ENCODE data around the gene EEF1AKMT3. TPM values are rescaled to one million over a fixed set of nuclear protein-coding genes. Genes with fewer than 3 reads are reported as not detected.

Gene EEF1AKMT3
- total and polyA plus RNA-seq, 2 donors: 1.3 to 2.4 TPM

DNA sequence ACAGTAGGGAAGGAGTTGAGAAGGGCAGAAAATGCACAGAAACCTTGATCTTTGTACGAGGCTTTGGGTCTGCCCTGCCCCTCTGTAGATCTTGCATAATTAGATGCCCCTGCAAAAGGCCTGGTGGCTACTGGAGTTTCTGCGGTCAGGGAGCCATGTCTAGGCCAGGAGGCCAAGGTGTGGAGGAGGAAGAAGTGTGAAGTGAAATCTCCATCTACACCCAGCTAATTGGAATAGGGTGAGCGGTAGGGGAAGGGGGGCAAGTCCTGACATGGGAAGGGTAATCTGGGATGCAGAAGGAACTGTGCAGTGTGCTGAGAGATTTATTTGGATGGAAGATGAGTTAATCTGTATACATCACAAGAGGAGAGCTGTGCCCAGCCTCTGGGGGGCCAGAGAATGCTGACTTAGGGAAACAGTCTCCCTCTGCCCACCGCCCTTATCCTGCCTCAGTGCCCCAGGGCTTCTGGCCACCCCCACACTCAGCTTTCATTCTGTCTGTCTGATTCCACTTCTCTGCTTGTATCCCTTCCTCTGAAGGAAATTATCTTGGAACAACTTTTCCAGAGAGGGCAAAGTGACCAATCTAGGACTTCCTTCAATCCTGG, 10.9 kb upstream of the EEF1AKMT3 start:
- Histone ChIP-seq H3K4me3 (ENCODE audit: low read length in 2 of 2) (no peak overlapping the region), H3K27ac (ENCODE audit: low read depth in 1 of 2, low read length in 1 of 2) (no peak overlapping the region), H3K4me1 (ENCODE audit: control insufficient read depth in 2 of 2, insufficient read depth in 2 of 2, low read length in 2 of 2) (peaks cover 14 to 28% of the 10 kb centered on the region in 2 donors), H3K36me3 (ENCODE audit: control insufficient read depth in 2 of 2, insufficient read depth in 2 of 2, low read length in 1 of 2) (peaks cover 16 to 18% of the 10 kb centered on the region in 2 donors), H3K9me3 (ENCODE audit: control insufficient read depth in 2 of 2, insufficient read depth in 1 of 2, low read length in 1 of 2) (peaks cover 0 to 16% of the 10 kb centered on the region in 2 donors), H3K27me3 (ENCODE audit: control insufficient read depth in 2 of 2, insufficient read depth in 1 of 2, low read length in 1 of 2) (peaks cover 27 to 44% of the 10 kb centered on the region in 2 donors)
- 97% methylated on average over 4 of the region's 4 CpGs for WGBS
- no peak for DNase-seq (ENCODE audit: low read depth in 6 of 9, low spot score in 9 of 9)

GRCh38 chr12:57762463-57762862, 10.0 kb upstream of the EEF1AKMT3 start:
- over 99% methylated on average over 2 of the region's 2 CpGs for WGBS
- peaks cover 10 to 29% of the 10 kb centered on the region in 2 donors for H3K4me1 ChIP-seq (ENCODE audit: control insufficient read depth in 2 of 2, insufficient read depth in 2 of 2, low read length in 2 of 2)
- peaks cover 0 to 14% of the 10 kb centered on the region in 2 donors for H3K9me3 ChIP-seq (ENCODE audit: control insufficient read depth in 2 of 2, insufficient read depth in 1 of 2, low read length in 1 of 2)
- no peak overlapping the region for H3K4me3 ChIP-seq (ENCODE audit: low read length in 2 of 2)
- peaks cover 16 to 18% of the 10 kb centered on the region in 2 donors for H3K36me3 ChIP-seq (ENCODE audit: control insufficient read depth in 2 of 2, insufficient read depth in 2 of 2, low read length in 1 of 2)
- no peak overlapping the region for H3K27ac ChIP-seq (ENCODE audit: low read depth in 1 of 2, low read length in 1 of 2)
- H3K27me3 ChIP-seq (ENCODE audit: control insufficient read depth in 2 of 2, insufficient read depth in 1 of 2, low read length in 1 of 2): peaks cover 37 to 49% of the 10 kb centered on the region in 2 donors
- DNase-seq (ENCODE audit: low read depth in 6 of 9, low spot score in 9 of 9): no peak

- Histone ChIP-seq H3K36me3 (ENCODE audit: control insufficient read depth in 2 of 2, insufficient read depth in 2 of 2, low read length in 1 of 2) (peaks cover 2 to 7% of the 10 kb centered on the region in 2 donors), H3K27me3 (ENCODE audit: control insufficient read depth in 2 of 2, insufficient read depth in 1 of 2, low read length in 1 of 2) (peaks cover 46 to 58% of the 10 kb centered on the region in 2 donors)
- WGBS: 82% methylated on average over 6 of the region's 6 CpGs
Observed at GRCh38 chr12:57763881-57764661, 8.3 kb upstream of the EEF1AKMT3 start.

GRCh38 chr12:57764662-57765002, 7.8 kb upstream of the EEF1AKMT3 start:
- Histone ChIP-seq H3K9me3 (ENCODE audit: control insufficient read depth in 2 of 2, insufficient read depth in 1 of 2, low read length in 1 of 2) (peaks cover 0 to 14% of the 10 kb centered on the region in 2 donors), H3K27ac (ENCODE audit: low read depth in 1 of 2, low read length in 1 of 2) (no peak overlapping the region), H3K4me3 (ENCODE audit: low read length in 2 of 2) (peak overlapping the region in 1 of 2 donors; percentile 45), H3K27me3 (ENCODE audit: control insufficient read depth in 2 of 2, insufficient read depth in 1 of 2, low read length in 1 of 2) (peaks cover 46 to 58% of the 10 kb centered on the region in 2 donors), H3K36me3 (ENCODE audit: control insufficient read depth in 2 of 2, insufficient read depth in 2 of 2, low read length in 1 of 2) (peaks cover 0 to 4% of the 10 kb centered on the region in 2 donors), H3K4me1 (ENCODE audit: control insufficient read depth in 2 of 2, insufficient read depth in 2 of 2, low read length in 2 of 2) (peaks cover 10 to 29% of the 10 kb centered on the region in 2 donors)
- no peak for DNase-seq (ENCODE audit: low read depth in 6 of 9, low spot score in 9 of 9)
- 19% methylated on average over 17 of the region's 17 CpGs for WGBS

More at GRCh38 chr12:57763881-57764661, 8.3 kb upstream of the EEF1AKMT3 start:
- H3K27ac ChIP-seq (ENCODE audit: low read depth in 1 of 2, low read length in 1 of 2): no peak overlapping the region
- peaks cover 10 to 29% of the 10 kb centered on the region in 2 donors for H3K4me1 ChIP-seq (ENCODE audit: control insufficient read depth in 2 of 2, insufficient read depth in 2 of 2, low read length in 2 of 2)
- DNase-seq (ENCODE audit: low read depth in 6 of 9, low spot score in 9 of 9): no peak
- H3K9me3 ChIP-seq (ENCODE audit: control insufficient read depth in 2 of 2, insufficient read depth in 1 of 2, low read length in 1 of 2): peaks cover 0 to 14% of the 10 kb centered on the region in 2 donors
- no peak overlapping the region for H3K4me3 ChIP-seq (ENCODE audit: low read length in 2 of 2)

- Histone ChIP-seq H3K27ac (ENCODE audit: low read depth in 1 of 2, low read length in 1 of 2) (no peak overlapping the region), H3K4me3 (ENCODE audit: low read length in 2 of 2) (peak overlapping the region; percentile 31 to 45), H3K36me3 (ENCODE audit: control insufficient read depth in 2 of 2, insufficient read depth in 2 of 2, low read length in 1 of 2) (peaks cover 0 to 4% of the 10 kb centered on the region in 2 donors), H3K4me1 (ENCODE audit: control insufficient read depth in 2 of 2, insufficient read depth in 2 of 2, low read length in 2 of 2) (peaks cover 10 to 29% of the 10 kb centered on the region in 2 donors), H3K27me3 (ENCODE audit: control insufficient read depth in 2 of 2, insufficient read depth in 1 of 2, low read length in 1 of 2) (peaks cover 46 to 58% of the 10 kb centered on the region in 2 donors), H3K9me3 (ENCODE audit: control insufficient read depth in 2 of 2, insufficient read depth in 1 of 2, low read length in 1 of 2) (peaks cover 0 to 14% of the 10 kb centered on the region in 2 donors)
- 2% methylated on average over 60 of the region's 60 CpGs for WGBS
- peak in 1 of 9 donors; percentile 51 for DNase-seq (ENCODE audit: low read depth in 6 of 9, low spot score in 9 of 9)
Observed at GRCh38 chr12:57765003-57765697, 7.3 kb upstream of the EEF1AKMT3 start.

GRCh38 chr12:57765698-57766463, 6.5 kb upstream of the EEF1AKMT3 start:
- peaks cover 0 to 14% of the 10 kb centered on the region in 2 donors for H3K9me3 ChIP-seq (ENCODE audit: control insufficient read depth in 2 of 2, insufficient read depth in 1 of 2, low read length in 1 of 2)
- H3K4me3 ChIP-seq (ENCODE audit: low read length in 2 of 2): peak overlapping the region; percentile 31 to 45
- peaks cover 0 to 4% of the 10 kb centered on the region in 2 donors for H3K36me3 ChIP-seq (ENCODE audit: control insufficient read depth in 2 of 2, insufficient read depth in 2 of 2, low read length in 1 of 2)
- no peak overlapping the region for H3K27ac ChIP-seq (ENCODE audit: low read depth in 1 of 2, low read length in 1 of 2)
- peaks cover 46 to 58% of the 10 kb centered on the region in 2 donors for H3K27me3 ChIP-seq (ENCODE audit: control insufficient read depth in 2 of 2, insufficient read depth in 1 of 2, low read length in 1 of 2)
- 5% methylated on average over 40 of the region's 40 CpGs for WGBS
- no peak for DNase-seq (ENCODE audit: low read depth in 6 of 9, low spot score in 9 of 9)
- H3K4me1 ChIP-seq (ENCODE audit: control insufficient read depth in 2 of 2, insufficient read depth in 2 of 2, low read length in 2 of 2): peaks cover 10 to 31% of the 10 kb centered on the region in 2 donors

DNA sequence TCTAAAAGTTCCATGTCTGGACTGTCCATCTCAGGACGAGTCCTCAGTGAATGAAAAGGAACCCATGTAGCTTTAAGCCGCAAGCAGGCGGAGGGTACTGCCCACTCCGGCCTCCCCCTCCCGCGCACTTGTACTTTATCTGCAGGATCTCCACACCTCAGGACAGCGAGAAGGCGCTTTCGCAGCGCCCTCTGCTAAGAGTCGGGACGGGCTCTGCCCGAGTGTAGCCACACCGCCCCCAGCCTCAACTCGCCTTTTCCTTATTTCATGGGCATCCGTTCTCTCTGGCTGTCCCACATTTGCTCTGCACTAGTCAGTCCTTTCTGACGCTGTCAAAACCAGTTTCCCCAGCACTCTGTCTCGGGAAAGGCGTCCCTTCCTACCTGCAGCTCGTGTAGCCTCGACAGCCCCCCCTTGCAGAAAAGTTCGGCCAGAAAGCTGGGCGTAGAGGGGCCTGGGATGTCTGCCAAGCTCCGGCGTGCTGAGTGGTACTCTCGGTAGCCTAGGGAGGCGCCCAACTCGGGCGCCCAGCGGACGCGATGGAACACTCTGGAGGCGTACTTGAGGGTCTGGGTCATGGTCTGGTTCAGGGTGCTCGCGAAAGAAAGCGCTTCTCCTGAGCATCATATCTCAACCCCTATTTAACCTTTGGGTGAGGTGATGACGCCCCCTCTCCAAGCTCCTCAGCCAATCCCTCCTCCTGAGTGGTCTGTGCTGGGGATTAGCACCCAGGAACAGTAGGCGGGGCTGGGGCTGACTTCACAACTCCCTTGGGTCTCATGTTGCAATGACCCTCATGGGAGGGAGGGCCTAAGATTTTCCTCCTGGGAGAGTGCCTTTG, 5.7 kb upstream of the EEF1AKMT3 start, which contains the start of gene CYP27B1:
CYP27B1 (minus strand) TSS at position 615 of the 841 bp plus-strand sequence; CDS start at position 578, 37 bp downstream.
- no peak within 1 kb of the TSS for H3K27ac ChIP-seq (ENCODE audit: low read depth in 1 of 2, low read length in 1 of 2)
- H3K4me1 ChIP-seq (ENCODE audit: control insufficient read depth in 2 of 2, insufficient read depth in 2 of 2, low read length in 2 of 2): peaks cover 10 to 39% of the 10 kb centered on the region in 2 donors
- peak within 1 kb of the TSS in 1 of 2 donors; percentile 45 for H3K4me3 ChIP-seq (ENCODE audit: low read length in 2 of 2)
- H3K36me3 ChIP-seq (ENCODE audit: control insufficient read depth in 2 of 2, insufficient read depth in 2 of 2, low read length in 1 of 2): peaks cover 0 to 4% of the 10 kb centered on the region in 2 donors
- 13% methylated on average over 38 of the region's 38 CpGs for WGBS
- H3K27me3 ChIP-seq (ENCODE audit: control insufficient read depth in 2 of 2, insufficient read depth in 1 of 2, low read length in 1 of 2): peaks cover 46 to 58% of the 10 kb centered on the region in 2 donors
- no peak for DNase-seq (ENCODE audit: low read depth in 6 of 9, low spot score in 9 of 9)
- H3K9me3 ChIP-seq (ENCODE audit: control insufficient read depth in 2 of 2, insufficient read depth in 1 of 2, low read length in 1 of 2): peaks cover 0 to 14% of the 10 kb centered on the region in 2 donors

- no peak for DNase-seq (ENCODE audit: low read depth in 6 of 9, low spot score in 9 of 9)
Observed at GRCh38 chr12:57767305-57767698, 5.1 kb upstream of the EEF1AKMT3 start.

More at GRCh38 chr12:57767305-57767698, 5.1 kb upstream of the EEF1AKMT3 start:
- H3K27ac ChIP-seq (ENCODE audit: low read depth in 1 of 2, low read length in 1 of 2): no peak overlapping the region
- H3K4me1 ChIP-seq (ENCODE audit: control insufficient read depth in 2 of 2, insufficient read depth in 2 of 2, low read length in 2 of 2): peaks cover 10 to 43% of the 10 kb centered on the region in 2 donors
- H3K27me3 ChIP-seq (ENCODE audit: control insufficient read depth in 2 of 2, insufficient read depth in 1 of 2, low read length in 1 of 2): peaks cover 46 to 63% of the 10 kb centered on the region in 2 donors
- H3K9me3 ChIP-seq (ENCODE audit: control insufficient read depth in 2 of 2, insufficient read depth in 1 of 2, low read length in 1 of 2): peaks cover 0 to 14% of the 10 kb centered on the region in 2 donors
- peaks cover 0 to 4% of the 10 kb centered on the region in 2 donors for H3K36me3 ChIP-seq (ENCODE audit: control insufficient read depth in 2 of 2, insufficient read depth in 2 of 2, low read length in 1 of 2)
- no peak overlapping the region for H3K4me3 ChIP-seq (ENCODE audit: low read length in 2 of 2)
